BE2C (cell line): ENCODE measurements around the gene PAQR8.
"Not testable (repeated sequence)": the region's sequence is repeated elsewhere in the genome, so short reads cannot be mapped to it uniquely, and the experiment has no call there.

Experiments
- DNase-seq: peaks from one replicate; pipeline ENCODE4 v3.0.0-alpha.2; 2020
- H3K27me3 ChIP-seq: fragments of 250-450 bp; sonication (Bioruptor Pico); 2 replicates; pipeline ENCODE4 v1.5.1; 2020; ENCODE audit warnings: mild to moderate bottlenecking
- H3K36me3 ChIP-seq: fragments of 250-450 bp; sonication (Bioruptor Pico); 2 replicates; pipeline ENCODE4 v1.5.1; 2020; ENCODE audit warnings: mild to moderate bottlenecking
- H3K4me1 ChIP-seq: fragments of 250-450 bp; sonication (Bioruptor Pico); 2 replicates; pipeline ENCODE4 v1.5.1; 2020
- H3K4me3 ChIP-seq: 2 replicates; pipeline ENCODE4 v1.5.1; 2011; ENCODE audit warnings: low read depth, low read length
- H3K9me3 ChIP-seq: fragments of 250-450 bp; sonication (Bioruptor Pico); 2 replicates; pipeline ENCODE4 v1.5.1; 2020
- TF ChIP-seq, protein P1 (sequence below): IDR thresholded peaks from 2 replicates; pipeline ENCODE4 v1.5.1; 2012; ENCODE audit warnings: mild to moderate bottlenecking, low read depth, low read length

PAQR8 gene

DNA sequence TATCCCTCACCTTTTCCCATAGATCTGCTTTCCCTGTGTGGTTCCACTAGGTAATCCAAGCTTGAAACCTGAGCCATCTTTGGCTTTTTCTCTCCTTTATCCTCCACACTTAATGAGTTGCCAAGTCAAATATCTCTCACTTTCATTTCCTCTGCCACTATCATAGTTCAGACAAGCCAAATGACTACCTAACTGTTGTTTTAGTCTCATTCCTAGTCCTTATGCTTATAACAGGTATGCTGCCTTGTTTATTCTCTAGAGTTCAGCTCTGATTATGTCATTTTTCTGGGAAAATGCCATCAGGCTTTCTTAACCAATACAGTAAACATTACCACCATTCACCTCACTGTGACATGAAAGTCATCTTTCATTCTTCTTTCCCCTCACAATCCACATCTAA is 64.7 kb downstream of the PAQR8 start:
- no peak for DNase-seq
- no peaks in the 10 kb centered on the region for H3K4me1 ChIP-seq
- no peaks in the 10 kb centered on the region for H3K36me3 ChIP-seq
- H3K4me3 ChIP-seq, result no peak overlapping the region
- H3K9me3 ChIP-seq, result no peaks in the 10 kb centered on the region
- H3K27me3 ChIP-seq, result no peaks in the 10 kb centered on the region
- TF ChIP-seq, protein P1, sequence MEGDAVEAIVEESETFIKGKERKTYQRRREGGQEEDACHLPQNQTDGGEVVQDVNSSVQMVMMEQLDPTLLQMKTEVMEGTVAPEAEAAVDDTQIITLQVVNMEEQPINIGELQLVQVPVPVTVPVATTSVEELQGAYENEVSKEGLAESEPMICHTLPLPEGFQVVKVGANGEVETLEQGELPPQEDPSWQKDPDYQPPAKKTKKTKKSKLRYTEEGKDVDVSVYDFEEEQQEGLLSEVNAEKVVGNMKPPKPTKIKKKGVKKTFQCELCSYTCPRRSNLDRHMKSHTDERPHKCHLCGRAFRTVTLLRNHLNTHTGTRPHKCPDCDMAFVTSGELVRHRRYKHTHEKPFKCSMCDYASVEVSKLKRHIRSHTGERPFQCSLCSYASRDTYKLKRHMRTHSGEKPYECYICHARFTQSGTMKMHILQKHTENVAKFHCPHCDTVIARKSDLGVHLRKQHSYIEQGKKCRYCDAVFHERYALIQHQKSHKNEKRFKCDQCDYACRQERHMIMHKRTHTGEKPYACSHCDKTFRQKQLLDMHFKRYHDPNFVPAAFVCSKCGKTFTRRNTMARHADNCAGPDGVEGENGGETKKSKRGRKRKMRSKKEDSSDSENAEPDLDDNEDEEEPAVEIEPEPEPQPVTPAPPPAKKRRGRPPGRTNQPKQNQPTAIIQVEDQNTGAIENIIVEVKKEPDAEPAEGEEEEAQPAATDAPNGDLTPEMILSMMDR, result no peak

DNA sequence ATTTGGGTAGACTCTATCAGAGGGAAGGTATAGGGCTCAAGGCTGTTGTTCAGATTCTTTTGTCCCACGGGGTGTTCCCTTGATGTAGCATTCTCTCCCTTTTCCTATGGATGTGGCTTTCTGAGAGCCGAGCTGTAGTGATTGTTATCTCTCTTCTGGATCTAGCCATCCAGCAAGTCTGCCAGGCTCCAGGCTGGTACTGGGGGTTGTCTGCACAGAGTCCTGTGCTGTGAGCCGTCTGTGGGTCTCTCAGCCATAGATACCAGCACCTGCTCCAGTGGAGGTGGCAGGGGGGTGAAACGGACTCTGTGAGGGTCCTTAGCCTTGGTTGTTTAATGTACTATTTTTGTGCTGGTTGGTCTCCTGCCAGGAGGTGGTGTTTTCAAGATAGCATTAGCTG is 71.3 kb downstream of the PAQR8 start:
- H3K4me3 ChIP-seq, H3K4me1 ChIP-seq, H3K27me3 ChIP-seq, H3K9me3 ChIP-seq, H3K36me3 ChIP-seq: not testable (repeated sequence)
- DNase-seq, result peak; percentile 54

DNA sequence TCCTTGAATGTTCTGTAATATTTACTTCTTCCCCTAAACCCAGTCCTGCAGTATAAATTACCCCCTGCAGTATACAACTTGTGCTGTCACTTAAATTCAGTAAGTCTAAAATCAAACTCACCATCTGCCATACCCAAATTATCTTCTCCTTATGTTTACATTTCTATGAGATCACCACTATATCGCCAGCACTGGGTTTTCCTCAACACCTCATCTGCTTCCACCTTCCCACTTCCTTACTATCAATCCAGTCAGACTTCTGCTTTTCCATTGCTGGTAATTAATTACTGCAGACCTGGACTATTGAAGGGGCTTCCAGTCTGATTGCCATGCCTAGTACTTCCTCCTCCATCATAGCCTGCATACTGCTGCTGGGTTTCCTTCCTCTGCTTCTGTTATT is 73.4 kb downstream of the PAQR8 start:
- peaks cover 8% of the 10 kb centered on the region for H3K4me1 ChIP-seq
- no peaks in the 10 kb centered on the region for H3K9me3 ChIP-seq
- TF ChIP-seq, protein P1, result no peak
- no peak overlapping the region for H3K4me3 ChIP-seq
- no peak for DNase-seq
- no peaks in the 10 kb centered on the region for H3K27me3 ChIP-seq
- peaks cover 3% of the 10 kb centered on the region for H3K36me3 ChIP-seq

DNA sequence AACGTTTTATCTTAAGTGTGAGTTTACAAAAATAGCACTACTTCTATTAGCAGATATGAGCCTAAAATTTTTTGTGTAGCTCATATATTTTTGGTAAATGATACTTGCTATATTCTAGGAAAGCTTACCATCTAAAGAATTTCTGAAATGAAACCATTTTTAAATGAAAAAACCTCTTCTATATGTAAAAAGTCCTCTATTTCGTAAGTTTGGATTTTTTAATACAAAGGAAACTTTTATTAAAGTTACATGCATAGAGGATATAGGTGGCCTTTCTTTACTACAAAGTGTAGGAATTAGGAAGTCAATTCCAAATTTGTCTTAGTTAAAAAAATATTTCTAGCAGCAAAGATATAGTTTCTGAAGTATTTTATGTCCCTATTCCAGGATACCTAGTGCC is 77.0 kb downstream of the PAQR8 start:
- H3K36me3 ChIP-seq, result peaks cover 3% of the 10 kb centered on the region
- H3K9me3 ChIP-seq, result no peaks in the 10 kb centered on the region
- H3K4me3 ChIP-seq, result no peak overlapping the region
- no peaks in the 10 kb centered on the region for H3K27me3 ChIP-seq
- no peak for DNase-seq
- TF ChIP-seq, protein P1, result no peak
- H3K4me1 ChIP-seq, result no peaks in the 10 kb centered on the region

DNA sequence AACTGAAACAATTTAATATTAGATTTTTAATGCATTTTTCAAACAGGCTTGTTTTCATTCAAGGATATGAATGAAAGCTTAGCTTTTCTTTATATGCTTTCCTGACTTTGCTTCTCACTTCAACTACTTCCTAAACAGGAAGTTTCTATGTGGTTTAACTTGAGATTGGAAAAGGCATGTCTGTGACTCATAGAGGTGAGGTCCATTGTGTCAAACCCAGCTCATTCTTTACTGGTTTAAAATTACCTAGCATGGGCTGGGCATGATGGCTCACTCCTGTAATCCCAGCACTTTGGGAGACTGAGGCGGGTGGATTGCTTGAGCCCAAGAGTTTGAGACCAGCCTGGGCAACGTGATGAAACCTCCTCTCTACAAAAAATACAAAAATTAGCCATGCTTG is 92.6 kb downstream of the PAQR8 start:
- Histone ChIP-seq H3K9me3 (no peaks in the 10 kb centered on the region), H3K27me3 (no peaks in the 10 kb centered on the region), H3K36me3 (no peaks in the 10 kb centered on the region), H3K4me1 (no peaks in the 10 kb centered on the region), H3K4me3 (no peak overlapping the region)
- TF ChIP-seq, protein P1, result no peak
- DNase-seq, result no peak

DNA sequence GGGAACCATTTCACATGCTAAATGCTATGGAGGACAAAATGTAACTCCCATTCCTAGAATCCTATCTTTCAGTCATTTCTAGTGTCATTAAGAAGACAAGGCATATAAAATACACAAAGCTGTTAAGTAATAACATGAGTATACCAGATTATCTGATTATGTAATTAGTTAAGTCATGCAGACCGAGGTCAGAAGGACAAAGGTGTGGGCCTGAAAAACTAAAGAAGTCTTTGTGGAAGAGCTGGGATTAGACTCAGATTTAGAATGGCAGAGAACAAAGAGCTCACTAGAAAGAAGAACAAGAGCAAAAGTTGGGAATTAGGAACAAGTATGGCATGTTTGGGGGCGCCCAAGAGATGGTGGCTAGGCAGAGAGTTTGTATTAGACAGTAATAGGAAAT is 95.1 kb downstream of the PAQR8 start:
- H3K9me3 ChIP-seq, result no peaks in the 10 kb centered on the region
- TF ChIP-seq, protein P1, result no peak
- no peak for DNase-seq
- no peaks in the 10 kb centered on the region for H3K36me3 ChIP-seq
- H3K27me3 ChIP-seq, result no peaks in the 10 kb centered on the region
- no peaks in the 10 kb centered on the region for H3K4me1 ChIP-seq
- H3K4me3 ChIP-seq, result no peak overlapping the region
